ENCODE measurements around the gene CACNB1. TPM values are rescaled to one million over a fixed set of nuclear protein-coding genes. Genes with fewer than 3 reads are reported as not detected.

Gene CACNB1
- polyA plus RNA-seq, 1 donor (not counting 4 experiments of a cell fraction or from before 2014, with no cell fraction given), result 4.0 TPM

DNA sequence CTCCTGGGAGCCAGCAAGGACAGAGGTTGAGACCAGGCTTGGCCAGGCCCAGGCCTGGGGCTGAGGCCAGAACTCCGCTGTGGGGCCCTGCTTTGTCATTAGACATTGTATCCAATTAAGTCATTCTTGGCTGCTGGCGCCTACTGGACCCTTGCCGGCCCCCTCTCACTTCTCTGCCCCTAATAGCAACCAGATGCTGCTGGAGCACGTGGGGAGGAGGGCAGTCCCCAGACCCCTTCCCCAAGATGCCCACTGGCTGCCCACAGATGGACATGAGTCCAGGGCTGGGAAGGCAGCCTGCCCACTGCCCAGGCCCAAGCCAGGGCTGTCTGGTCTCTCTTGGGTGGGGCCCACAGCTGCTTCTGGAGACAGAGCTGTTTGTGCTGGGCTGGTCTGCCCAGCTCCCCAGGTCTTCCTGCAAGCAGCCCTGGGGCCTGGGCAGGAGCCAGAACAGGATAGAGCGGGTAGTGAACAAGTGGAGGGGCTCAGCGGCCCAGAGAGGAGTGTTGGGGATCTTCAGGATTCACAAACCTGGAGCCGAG, 53.8 kb downstream of the CACNB1 start:
- Histone ChIP-seq H3K4me3 (ENCODE audit: control insufficient read depth in 2 of 3, extremely low read depth in 1 of 3, insufficient read depth in 2 of 3, low read depth in 1 of 3, low read length in 3 of 3) (no peak overlapping the region), H3K4me1 (ENCODE audit: control insufficient read depth, extremely low read depth, insufficient read depth, low read length) (peaks cover 29% of the 10 kb centered on the region), H3K27ac (ENCODE audit: control insufficient read depth, insufficient read depth, low read length) (peak overlapping the region; percentile 69), H3K79me2 (ENCODE audit: control insufficient read depth, insufficient read depth, low read length) (no peaks in the 10 kb centered on the region), H2AFZ (ENCODE audit: control insufficient read depth, low read length) (no peak overlapping the region), H3K36me3 (ENCODE audit: control insufficient read depth in 2 of 2, extremely low read depth in 1 of 2, insufficient read depth in 2 of 2, low read length in 2 of 2) (no peaks in the 10 kb centered on the region), H3K27me3 (ENCODE audit: control insufficient read depth, extremely low read depth, insufficient read depth, low read length) (peaks cover 4% of the 10 kb centered on the region), H3K9ac (ENCODE audit: control insufficient read depth, extremely low read depth, insufficient read depth, low read length) (peak overlapping the region; percentile 35), H3K9me1 (ENCODE audit: control insufficient read depth, extremely low read depth, insufficient read depth, low read length) (no peaks in the 10 kb centered on the region), H4K20me1 (ENCODE audit: control insufficient read depth, extremely low read depth, insufficient read depth, low read length) (no peaks in the 10 kb centered on the region), H3K4me2 (ENCODE audit: control insufficient read depth, extremely low read depth, insufficient read depth, low read depth, low read length) (no peak overlapping the region), H3K9me3 (ENCODE audit: control insufficient read depth, low read depth, low read length) (no peaks in the 10 kb centered on the region)
- dilution Hi-C loops (cut with MboI; ENCODE audit: extremely low pct_ligation_motif_present, low sequenced_read_pairs), result no loop called here
- TF ChIP-seq, protein P1, sequence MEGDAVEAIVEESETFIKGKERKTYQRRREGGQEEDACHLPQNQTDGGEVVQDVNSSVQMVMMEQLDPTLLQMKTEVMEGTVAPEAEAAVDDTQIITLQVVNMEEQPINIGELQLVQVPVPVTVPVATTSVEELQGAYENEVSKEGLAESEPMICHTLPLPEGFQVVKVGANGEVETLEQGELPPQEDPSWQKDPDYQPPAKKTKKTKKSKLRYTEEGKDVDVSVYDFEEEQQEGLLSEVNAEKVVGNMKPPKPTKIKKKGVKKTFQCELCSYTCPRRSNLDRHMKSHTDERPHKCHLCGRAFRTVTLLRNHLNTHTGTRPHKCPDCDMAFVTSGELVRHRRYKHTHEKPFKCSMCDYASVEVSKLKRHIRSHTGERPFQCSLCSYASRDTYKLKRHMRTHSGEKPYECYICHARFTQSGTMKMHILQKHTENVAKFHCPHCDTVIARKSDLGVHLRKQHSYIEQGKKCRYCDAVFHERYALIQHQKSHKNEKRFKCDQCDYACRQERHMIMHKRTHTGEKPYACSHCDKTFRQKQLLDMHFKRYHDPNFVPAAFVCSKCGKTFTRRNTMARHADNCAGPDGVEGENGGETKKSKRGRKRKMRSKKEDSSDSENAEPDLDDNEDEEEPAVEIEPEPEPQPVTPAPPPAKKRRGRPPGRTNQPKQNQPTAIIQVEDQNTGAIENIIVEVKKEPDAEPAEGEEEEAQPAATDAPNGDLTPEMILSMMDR (optimal IDR thresholded peaks at IDR 0.05 in 1 of 3, IDR thresholded peaks at IDR 0.05 in 1 of 3, conservative IDR thresholded peaks at IDR 0.05 in 1 of 3; ENCODE audit: extremely low read depth in 1 of 3, insufficient read depth in 2 of 3, low read length in 3 of 3), result no peak
- TF ChIP-seq EZH2 (IDR thresholded peaks at IDR 0.05; ENCODE audit: low read length), result no peak
- FAIRE-seq, result no peak
- no peak for DNase-seq (ENCODE audit: low read depth, low spot score)

DNA sequence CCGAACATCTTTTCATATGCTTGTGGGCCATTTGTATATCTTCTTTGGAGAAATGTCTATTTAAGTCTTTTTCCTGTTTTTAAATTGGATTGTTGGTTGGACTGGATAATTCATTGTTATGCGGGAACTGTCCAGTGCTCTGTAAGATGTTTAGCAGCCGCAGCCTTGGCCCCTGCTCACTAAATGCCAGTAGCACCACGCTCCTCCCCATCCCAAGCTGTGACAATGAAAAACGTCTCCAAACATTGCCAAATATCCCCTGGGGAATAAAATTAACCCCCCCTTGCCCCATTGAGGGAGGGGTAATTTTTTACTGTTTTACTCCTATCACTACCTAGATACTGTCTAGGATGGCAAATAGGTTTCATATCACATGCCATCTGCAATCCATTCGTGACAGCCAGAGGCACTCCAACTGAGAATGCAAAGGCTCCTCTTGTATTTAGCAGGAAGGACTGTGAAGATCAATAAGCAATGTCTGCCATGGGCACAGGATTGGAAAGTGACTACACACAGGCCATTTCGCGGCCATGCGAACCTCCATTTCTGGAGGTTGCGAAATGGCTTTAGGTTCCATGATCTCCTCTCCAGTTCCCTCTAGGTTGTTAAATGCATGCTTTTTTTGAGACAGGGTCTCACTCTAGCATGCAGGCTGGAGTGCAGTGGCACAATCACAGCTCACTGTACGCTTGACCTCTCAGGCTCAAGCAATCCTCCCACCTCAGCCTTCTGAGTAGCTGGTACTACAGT, 55.4 kb downstream of the CACNB1 start:
- Histone ChIP-seq H3K4me1 (ENCODE audit: control insufficient read depth, extremely low read depth, insufficient read depth, low read length) (peaks cover 34% of the 10 kb centered on the region), H2AFZ (ENCODE audit: control insufficient read depth, low read length) (no peak overlapping the region), H4K20me1 (ENCODE audit: control insufficient read depth, extremely low read depth, insufficient read depth, low read length) (no peaks in the 10 kb centered on the region), H3K9me3 (ENCODE audit: control insufficient read depth, low read depth, low read length) (no peaks in the 10 kb centered on the region), H3K9ac (ENCODE audit: control insufficient read depth, extremely low read depth, insufficient read depth, low read length) (no peak overlapping the region), H3K27me3 (ENCODE audit: control insufficient read depth, extremely low read depth, insufficient read depth, low read length) (peaks cover 4% of the 10 kb centered on the region), H3K4me2 (ENCODE audit: control insufficient read depth, extremely low read depth, insufficient read depth, low read depth, low read length) (no peak overlapping the region), H3K9me1 (ENCODE audit: control insufficient read depth, extremely low read depth, insufficient read depth, low read length) (no peaks in the 10 kb centered on the region), H3K27ac (ENCODE audit: control insufficient read depth, insufficient read depth, low read length) (no peak overlapping the region), H3K4me3 (ENCODE audit: control insufficient read depth in 2 of 3, extremely low read depth in 1 of 3, insufficient read depth in 2 of 3, low read depth in 1 of 3, low read length in 3 of 3) (no peak overlapping the region), H3K79me2 (ENCODE audit: control insufficient read depth, insufficient read depth, low read length) (no peaks in the 10 kb centered on the region), H3K36me3 (ENCODE audit: control insufficient read depth in 2 of 2, extremely low read depth in 1 of 2, insufficient read depth in 2 of 2, low read length in 2 of 2) (no peaks in the 10 kb centered on the region)
- TF ChIP-seq EZH2 (IDR thresholded peaks at IDR 0.05; ENCODE audit: low read length), result no peak
- TF ChIP-seq, protein P1 (optimal IDR thresholded peaks at IDR 0.05 in 1 of 3, IDR thresholded peaks at IDR 0.05 in 1 of 3, conservative IDR thresholded peaks at IDR 0.05 in 1 of 3; ENCODE audit: extremely low read depth in 1 of 3, insufficient read depth in 2 of 3, low read length in 3 of 3), result no peak
- FAIRE-seq (no peak), DNase-seq (ENCODE audit: low read depth, low spot score) (no peak)
- dilution Hi-C loops (cut with MboI; ENCODE audit: extremely low pct_ligation_motif_present, low sequenced_read_pairs), result no loop called here

Measured in keratinocyte (primary cell).